K562 (cell line): ENCODE results near the gene RSPRY1. TPM values are rescaled to one million over a fixed set of nuclear protein-coding genes. Genes with fewer than 3 reads are reported as not detected.

Experiments
- BRCA1 ChIP-seq, 2 experiments: fragments of 450-650 bp in 1 of 2; sonication (generic) in 1 of 2; formaldehyde crosslinking in 1 of 2; IDR thresholded peaks; 2 replicates each; pipeline versions ENCODE4 v1.5.0 to v1.6.1; 2017 to 2020; ENCODE audit warnings: mild to moderate bottlenecking in 1 of 2, missing genetic modification reagents in 1 of 2
- EHMT2 ChIP-seq: fragments of 450-650 bp; IDR thresholded peaks from 2 replicates; pipeline ENCODE4 v1.6.1; 2018; ENCODE audit warnings: antibody characterized with exemption
- SRSF1 ChIP-seq: fragments of 200-400 bp; formaldehyde crosslinking; IDR thresholded peaks from 2 replicates; pipeline ENCODE4 v1.6.1; 2017; ENCODE audit warnings: mild to moderate bottlenecking, low read depth, low read length, moderate library complexity
- TBL1XR1 ChIP-seq, 2 experiments: IDR thresholded peaks; 2 replicates each; pipeline ENCODE4 v1.6.1; 2012; ENCODE audit warnings: improper control_type of control experiment in 2 of 2, low read length in 2 of 2, mild to moderate bottlenecking in 1 of 2
- YY1 ChIP-seq, 3 experiments: IDR thresholded peaks; 2 replicates each; pipeline ENCODE4 v1.6.1; 2011; ENCODE audit warnings: low read length in 2 of 3, mild to moderate bottlenecking in 2 of 3, moderate library complexity in 2 of 3, borderline replicate concordance in 1 of 3, control low read depth in 1 of 3, low read depth in 1 of 3; ENCODE audit not compliant: insufficient read depth in 3 of 3, insufficient replicate concordance in 2 of 3, control insufficient read depth in 1 of 3, insufficient read length in 1 of 3; ENCODE audit errors: extremely low read depth in 1 of 3
- ZNF318 ChIP-seq, 2 experiments: fragments of 450-650 bp; IDR thresholded peaks; 2 replicates each; pipeline ENCODE4 v1.6.1; 2016; ENCODE audit warnings: mild to moderate bottlenecking in 2 of 2, borderline replicate concordance in 1 of 2, low read depth in 1 of 2, moderate library complexity in 1 of 2
- polyA plus RNA-seq, 8 experiments: library from polyadenylated mRNA; depleted of rRNA in 4 of 8; stranded (reverse) in 5 of 8; unstranded in 3 of 8; fragments of >200 nt; fragmentation: Nextera tagmentation in 2 of 8; fragmentation: Illumina TruSeq in 1 of 8; extraction: Ambion mirVana in 2 of 8; extraction: Trizol in 1 of 8; gene quantifications; 2 replicates each; pipeline versions ENCODE4 v1.2.1 to v1.2.3, GENCODE V29; 2011 to 2014; ENCODE audit warnings: inconsistent platforms in 1 of 8, missing spikeins in 1 of 8
- total RNA-seq, 7 experiments: library from RNA; depleted of rRNA in 6 of 7; stranded (reverse); fragments of >200 nt in 6 of 7; fragmentation: Illumina TruSeq in 2 of 7; extraction: Trizol in 2 of 7; gene quantifications; 2 replicates each; pipeline versions ENCODE4 v1.2.1 to v1.2.3, GENCODE V29; 2011 to 2021; ENCODE audit warnings: low replicate concordance in 1 of 7
- TF ChIP-seq, protein P1 (sequence below): fragments of 250-450 bp; sonication (Bioruptor Pico); IDR thresholded peaks from 2 replicates; pipeline ENCODE4 v1.5.0; 2020; ENCODE audit warnings: mild to moderate bottlenecking, borderline replicate concordance

RSPRY1 gene
- total and polyA plus RNA-seq, 9 of the 15 experiments (the other 6 are each of a cell fraction or from before 2014, with no cell fraction given) = 10.2 to 27.8 (median 20.8) TPM

GRCh38 chr16:57157533-57157932 is 28.6 kb upstream of the RSPRY1 start (continued):
- TF ChIP-seq, protein P1, sequence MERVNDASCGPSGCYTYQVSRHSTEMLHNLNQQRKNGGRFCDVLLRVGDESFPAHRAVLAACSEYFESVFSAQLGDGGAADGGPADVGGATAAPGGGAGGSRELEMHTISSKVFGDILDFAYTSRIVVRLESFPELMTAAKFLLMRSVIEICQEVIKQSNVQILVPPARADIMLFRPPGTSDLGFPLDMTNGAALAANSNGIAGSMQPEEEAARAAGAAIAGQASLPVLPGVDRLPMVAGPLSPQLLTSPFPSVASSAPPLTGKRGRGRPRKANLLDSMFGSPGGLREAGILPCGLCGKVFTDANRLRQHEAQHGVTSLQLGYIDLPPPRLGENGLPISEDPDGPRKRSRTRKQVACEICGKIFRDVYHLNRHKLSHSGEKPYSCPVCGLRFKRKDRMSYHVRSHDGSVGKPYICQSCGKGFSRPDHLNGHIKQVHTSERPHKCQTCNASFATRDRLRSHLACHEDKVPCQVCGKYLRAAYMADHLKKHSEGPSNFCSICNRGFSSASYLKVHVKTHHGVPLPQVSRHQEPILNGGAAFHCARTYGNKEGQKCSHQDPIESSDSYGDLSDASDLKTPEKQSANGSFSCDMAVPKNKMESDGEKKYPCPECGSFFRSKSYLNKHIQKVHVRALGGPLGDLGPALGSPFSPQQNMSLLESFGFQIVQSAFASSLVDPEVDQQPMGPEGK (CRISPR knock-in tag) = no peak
- TF ChIP-seq EHMT2 (no peak), SRSF1 (no peak), ZNF318 (IDR thresholded peaks at IDR 0.05; ENCODE audit: borderline replicate concordance in 1 of 2, low read depth in 1 of 2) (no peak), YY1 (IDR thresholded peaks at IDR 0.05; ENCODE audit: borderline replicate concordance in 1 of 3, control insufficient read depth in 1 of 3, extremely low read depth in 1 of 3, insufficient read depth in 3 of 3, insufficient read length in 1 of 3, insufficient replicate concordance in 2 of 3, low read depth in 1 of 3, low read length in 2 of 3) (no peak), BRCA1 (IDR thresholded peaks at IDR 0.05) (no peak), BRCA1 (CRISPR knock-in tag; IDR thresholded peaks at IDR 0.05) (no peak), TBL1XR1 (IDR thresholded peaks at IDR 0.05; ENCODE audit: low read length in 2 of 2) (no peak)
